T-helper 1 cell (primary cell): ENCODE data around the gene BUB1.
"Not testable (repeated sequence)": the region's sequence is repeated elsewhere in the genome, so short reads cannot be mapped to it uniquely, and the experiment has no call there.

Experiments used
- DNase-seq, 5 donors: peaks; one replicate each; pipeline ENCODE4 v3.0.0-alpha.2; 2012 to 2020
- total RNA-seq, 4 donors: gene quantifications; one replicate each; lab custom pipeline; 2026; lab: John Stamatoyannopoulos, UW

BUB1 gene
- 2.4 to 8.4 (median 5.5) reads per million in 4 donors for total RNA-seq

- DNase-seq = peak; percentile 89 to 97 (median 94)
These were observed at the start of gene BUB1 for GRCh38 chr2:110677530-110678456. TSS of gene BUB1 (minus strand) at chr2:110678063. CDS start at chr2:110677995, 68 bp downstream.

GRCh38 chr2:110726285-110726684 is 48.4 kb upstream of the BUB1 start:
- DNase-seq = no peak

GRCh38 chr2:110725859-110726258 is 48.0 kb upstream of the BUB1 start:
- no peak for DNase-seq

GRCh38 chr2:110725370-110725769 is 47.5 kb upstream of the BUB1 start:
- no peak for DNase-seq

GRCh38 chr2:110724820-110725219 is 47.0 kb upstream of the BUB1 start:
- no peak for DNase-seq

GRCh38 chr2:110720547-110720946 is 42.7 kb upstream of the BUB1 start:
- DNase-seq = no peak

GRCh38 chr2:110718990-110719389 is 41.1 kb upstream of the BUB1 start:
- DNase-seq = no peak

GRCh38 chr2:110718382-110718781 is 40.5 kb upstream of the BUB1 start:
- no peak for DNase-seq

GRCh38 chr2:110717734-110718133 is 39.9 kb upstream of the BUB1 start:
- no peak for DNase-seq

- no peak for DNase-seq
These were observed 39.2 kb upstream of the BUB1 start for GRCh38 chr2:110716959-110717645.

GRCh38 chr2:110714452-110715224 is 36.8 kb upstream of the BUB1 start:
- no peak for DNase-seq

- DNase-seq = no peak
These were observed 35.9 kb upstream of the BUB1 start for GRCh38 chr2:110713513-110714362.

- DNase-seq = no peak
These were observed 34.9 kb upstream of the BUB1 start for GRCh38 chr2:110712737-110713136.

- DNase-seq = no peak
These were observed 30.6 kb upstream of the BUB1 start for GRCh38 chr2:110708455-110708854.

- no peak for DNase-seq
These were observed 29.6 kb upstream of the BUB1 start for GRCh38 chr2:110707386-110707965.

- no peak for DNase-seq
These were observed 24.9 kb upstream of the BUB1 start for GRCh38 chr2:110702514-110703380.

- not testable (repeated sequence) for DNase-seq
These were observed 20.4 kb upstream of the BUB1 start for GRCh38 chr2:110698253-110698652.

- DNase-seq = not testable (repeated sequence)
These were observed 17.5 kb upstream of the BUB1 start for GRCh38 chr2:110695146-110695898.

GRCh38 chr2:110691612-110692258 is 13.9 kb upstream of the BUB1 start:
- DNase-seq = no peak
